Measurements from ENCODE around the gene CCNY.

CCNY gene

DNA sequence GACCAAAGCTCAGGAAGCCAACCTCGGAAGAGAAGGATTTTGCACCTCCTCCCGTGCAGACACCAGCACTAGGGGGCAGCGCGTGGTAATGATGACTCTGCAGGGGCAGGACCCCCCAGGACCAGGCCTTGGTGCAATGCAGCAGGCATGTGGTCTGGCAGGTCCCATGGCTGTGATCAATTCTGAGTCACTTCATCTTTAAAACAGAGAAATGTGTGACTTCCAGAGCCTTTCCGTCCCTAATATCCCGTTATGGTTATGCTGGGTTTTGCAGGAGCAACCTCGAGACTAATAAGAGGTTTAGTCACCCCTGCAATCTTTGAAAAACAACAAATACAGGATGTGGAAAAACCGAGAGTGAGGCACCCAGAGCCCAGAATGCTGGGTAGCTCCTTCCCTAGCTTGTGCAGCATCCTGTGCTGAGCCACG is 238.6 kb downstream of the CCNY start:
- H3K27ac ChIP-seq = no peak overlapping the region
- TF ChIP-seq, protein P1, sequence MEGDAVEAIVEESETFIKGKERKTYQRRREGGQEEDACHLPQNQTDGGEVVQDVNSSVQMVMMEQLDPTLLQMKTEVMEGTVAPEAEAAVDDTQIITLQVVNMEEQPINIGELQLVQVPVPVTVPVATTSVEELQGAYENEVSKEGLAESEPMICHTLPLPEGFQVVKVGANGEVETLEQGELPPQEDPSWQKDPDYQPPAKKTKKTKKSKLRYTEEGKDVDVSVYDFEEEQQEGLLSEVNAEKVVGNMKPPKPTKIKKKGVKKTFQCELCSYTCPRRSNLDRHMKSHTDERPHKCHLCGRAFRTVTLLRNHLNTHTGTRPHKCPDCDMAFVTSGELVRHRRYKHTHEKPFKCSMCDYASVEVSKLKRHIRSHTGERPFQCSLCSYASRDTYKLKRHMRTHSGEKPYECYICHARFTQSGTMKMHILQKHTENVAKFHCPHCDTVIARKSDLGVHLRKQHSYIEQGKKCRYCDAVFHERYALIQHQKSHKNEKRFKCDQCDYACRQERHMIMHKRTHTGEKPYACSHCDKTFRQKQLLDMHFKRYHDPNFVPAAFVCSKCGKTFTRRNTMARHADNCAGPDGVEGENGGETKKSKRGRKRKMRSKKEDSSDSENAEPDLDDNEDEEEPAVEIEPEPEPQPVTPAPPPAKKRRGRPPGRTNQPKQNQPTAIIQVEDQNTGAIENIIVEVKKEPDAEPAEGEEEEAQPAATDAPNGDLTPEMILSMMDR (conservative IDR thresholded peaks at IDR 0.05; ENCODE audit: low read depth, low read length) = no peak
- H2AFZ ChIP-seq (ENCODE audit: low read depth) = no peak overlapping the region

DNA sequence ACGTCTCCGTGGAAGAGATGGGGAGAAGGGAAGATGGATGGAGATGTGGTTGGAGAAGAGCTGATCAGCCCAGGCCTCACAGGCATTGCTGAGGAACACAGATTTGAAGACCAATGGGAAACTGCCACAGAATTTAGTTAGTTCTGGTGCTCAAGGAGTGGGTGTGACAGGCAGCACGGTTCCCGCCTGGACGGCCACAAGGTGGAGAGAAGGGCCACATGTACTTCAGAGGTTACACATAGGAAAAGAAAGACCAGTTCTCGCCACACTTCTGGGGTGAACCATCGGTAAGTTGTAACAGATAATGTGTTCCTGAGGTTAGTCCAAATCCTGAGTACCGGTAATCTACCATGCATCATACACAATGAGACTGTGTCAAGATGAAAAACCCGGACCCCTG is 239.3 kb downstream of the CCNY start:
- H3K4me1 ChIP-seq (ENCODE audit: low read depth, poor library complexity, severe bottlenecking) = no peaks in the 10 kb centered on the region
- H3K9ac ChIP-seq = no peak overlapping the region
- no peaks in the 10 kb centered on the region for H3K27me3 ChIP-seq (ENCODE audit: insufficient read depth, low read depth)
- TF ChIP-seq, protein P1 (conservative IDR thresholded peaks at IDR 0.05; ENCODE audit: low read depth, low read length) = no peak
- H3K27ac ChIP-seq = no peak overlapping the region
- H3K36me3 ChIP-seq (ENCODE audit: insufficient read depth) = no peaks in the 10 kb centered on the region
- no peak overlapping the region for H2AFZ ChIP-seq (ENCODE audit: low read depth)
- H3K4me3 ChIP-seq (IDR thresholded peaks at IDR 0.05; ENCODE audit: insufficient read depth, low read depth, low read length) = no peak overlapping the region
- no peak overlapping the region for H3K4me2 ChIP-seq
- no peaks in the 10 kb centered on the region for H4K20me1 ChIP-seq (ENCODE audit: insufficient read depth)
- no peaks in the 10 kb centered on the region for H3K79me2 ChIP-seq (ENCODE audit: insufficient read depth, low read depth)

More for the DNA sequence above, 238.6 kb downstream of the CCNY start:
- no peaks in the 10 kb centered on the region for H4K20me1 ChIP-seq (ENCODE audit: insufficient read depth)
- H3K9ac ChIP-seq = no peak overlapping the region
- no peak overlapping the region for H3K4me2 ChIP-seq
- H3K4me1 ChIP-seq (ENCODE audit: low read depth, poor library complexity, severe bottlenecking) = no peaks in the 10 kb centered on the region
- H3K36me3 ChIP-seq (ENCODE audit: insufficient read depth) = no peaks in the 10 kb centered on the region
- no peak overlapping the region for H3K4me3 ChIP-seq (IDR thresholded peaks at IDR 0.05; ENCODE audit: insufficient read depth, low read depth, low read length)
- no peaks in the 10 kb centered on the region for H3K27me3 ChIP-seq (ENCODE audit: insufficient read depth, low read depth)
- no peaks in the 10 kb centered on the region for H3K79me2 ChIP-seq (ENCODE audit: insufficient read depth, low read depth)

DNA sequence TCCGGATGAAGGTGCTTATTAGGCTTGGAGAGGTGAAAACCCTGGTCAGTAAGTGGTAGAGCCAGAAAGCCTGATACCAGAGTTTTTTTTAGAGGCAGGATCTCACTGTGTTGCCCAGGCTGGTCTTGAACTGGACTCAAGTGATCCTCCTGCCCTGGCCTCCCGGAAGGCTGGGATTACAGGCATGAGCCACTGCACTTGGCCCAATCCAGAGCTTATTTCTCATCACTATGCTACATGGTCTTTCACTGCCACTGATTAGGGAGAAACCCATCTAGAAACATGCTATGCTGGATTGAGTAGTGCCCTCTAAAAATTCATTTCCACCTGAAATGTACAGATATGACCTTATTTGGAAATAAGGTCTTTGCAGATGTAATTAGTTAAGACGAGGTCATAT is 240.4 kb downstream of the CCNY start:
- TF ChIP-seq, protein P1 (conservative IDR thresholded peaks at IDR 0.05; ENCODE audit: low read depth, low read length) = no peak

DNA sequence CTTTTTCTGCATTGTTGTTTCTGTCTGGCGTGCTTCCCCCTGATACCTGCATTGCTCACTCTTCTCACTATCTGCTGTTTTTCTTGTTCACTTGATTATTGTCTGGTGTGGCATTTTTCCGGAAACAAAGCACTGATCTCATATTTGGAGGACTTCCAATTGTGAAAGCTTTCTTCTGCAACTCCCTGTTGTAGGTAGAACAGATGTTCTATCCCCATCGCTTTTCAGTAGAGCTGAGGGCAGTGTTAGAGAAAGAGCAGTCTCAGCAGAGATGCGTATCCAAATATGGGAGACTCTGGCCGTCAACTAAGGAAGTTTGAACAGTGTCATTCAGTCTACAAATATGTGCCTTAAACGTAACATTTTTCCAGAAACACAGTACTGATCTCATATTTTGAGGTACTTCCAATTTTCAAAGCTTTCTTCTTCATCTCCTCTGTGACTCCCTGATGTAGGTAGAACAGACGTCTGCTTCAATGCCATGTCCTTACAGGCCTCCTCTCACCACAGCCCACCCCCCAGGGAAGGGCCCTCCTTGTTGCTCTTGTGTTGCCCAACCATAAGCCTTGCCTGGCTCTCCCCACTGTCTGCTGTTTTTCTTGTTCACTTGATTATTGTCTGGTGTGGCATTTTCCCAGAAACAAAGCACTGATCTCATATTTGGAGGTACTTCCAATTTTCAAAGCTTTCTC is 241.8 kb downstream of the CCNY start:
- no peak overlapping the region for H3K4me3 ChIP-seq (IDR thresholded peaks at IDR 0.05; ENCODE audit: insufficient read depth, low read depth, low read length)
- H2AFZ ChIP-seq (ENCODE audit: low read depth) = no peak overlapping the region
- no peak overlapping the region for H3K4me2 ChIP-seq
- no peaks in the 10 kb centered on the region for H3K27me3 ChIP-seq (ENCODE audit: insufficient read depth, low read depth)
- no peak overlapping the region for H3K27ac ChIP-seq
- H4K20me1 ChIP-seq (ENCODE audit: insufficient read depth) = no peaks in the 10 kb centered on the region
- H3K4me1 ChIP-seq (ENCODE audit: low read depth, poor library complexity, severe bottlenecking) = no peaks in the 10 kb centered on the region
- H3K79me2 ChIP-seq (ENCODE audit: insufficient read depth, low read depth) = no peaks in the 10 kb centered on the region
- no peak overlapping the region for H3K9ac ChIP-seq
- TF ChIP-seq, protein P1 (conservative IDR thresholded peaks at IDR 0.05; ENCODE audit: low read depth, low read length) = no peak
- no peaks in the 10 kb centered on the region for H3K36me3 ChIP-seq (ENCODE audit: insufficient read depth)

More for the DNA sequence above, 240.4 kb downstream of the CCNY start:
- Histone ChIP-seq H3K4me1 (ENCODE audit: low read depth, poor library complexity, severe bottlenecking) (no peaks in the 10 kb centered on the region), H3K4me3 (IDR thresholded peaks at IDR 0.05; ENCODE audit: insufficient read depth, low read depth, low read length) (no peak overlapping the region), H2AFZ (ENCODE audit: low read depth) (no peak overlapping the region), H3K27ac (no peak overlapping the region), H3K4me2 (no peak overlapping the region), H3K9ac (no peak overlapping the region), H3K27me3 (ENCODE audit: insufficient read depth, low read depth) (no peaks in the 10 kb centered on the region), H3K79me2 (ENCODE audit: insufficient read depth, low read depth) (no peaks in the 10 kb centered on the region), H3K36me3 (ENCODE audit: insufficient read depth) (no peaks in the 10 kb centered on the region), H4K20me1 (ENCODE audit: insufficient read depth) (no peaks in the 10 kb centered on the region)

Data from KMS-11 (cell line).